Fibroblast of upper back skin (primary cell): ENCODE data around the gene UST.

ENCODE experiments used
- DNase-seq: peaks from one replicate; pipeline ENCODE4 v3.0.0-alpha.2; 2013

UST gene

DNA sequence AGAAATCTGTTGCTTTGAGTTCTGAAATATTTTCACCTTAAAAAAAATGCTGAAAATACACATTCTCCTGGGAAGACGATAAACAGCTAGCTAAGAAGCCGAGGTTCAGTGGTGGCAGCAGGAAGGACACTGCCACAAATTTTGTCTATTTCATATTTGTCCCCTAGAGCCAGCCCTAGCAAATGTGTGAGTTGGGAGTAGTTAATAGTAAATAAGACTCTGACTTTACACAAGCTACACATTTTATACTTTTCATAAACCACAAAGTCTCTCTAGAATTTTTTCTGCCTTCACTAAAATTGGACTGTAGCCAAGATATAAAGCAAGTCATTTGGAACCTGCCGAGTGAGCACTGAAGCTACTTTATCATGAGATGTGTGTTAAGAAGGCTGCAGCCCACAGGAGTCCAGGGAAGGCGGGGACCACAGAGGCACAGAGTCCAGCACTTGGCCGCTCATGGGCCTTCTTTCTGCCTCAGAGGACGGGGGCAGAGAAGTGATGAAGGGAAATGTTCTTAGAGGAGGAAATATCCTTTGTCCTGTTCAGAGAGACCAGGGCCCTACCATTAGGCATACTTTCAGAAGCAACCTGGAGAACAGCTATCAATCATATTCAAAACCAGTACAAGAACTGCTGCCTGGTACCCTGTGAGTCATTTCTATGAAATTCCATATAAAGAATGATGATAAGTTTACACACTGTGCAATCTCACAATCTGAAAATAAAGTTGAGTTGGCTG is 329.0 kb downstream of the UST start:
- DNase-seq, result peak; percentile 72

DNA sequence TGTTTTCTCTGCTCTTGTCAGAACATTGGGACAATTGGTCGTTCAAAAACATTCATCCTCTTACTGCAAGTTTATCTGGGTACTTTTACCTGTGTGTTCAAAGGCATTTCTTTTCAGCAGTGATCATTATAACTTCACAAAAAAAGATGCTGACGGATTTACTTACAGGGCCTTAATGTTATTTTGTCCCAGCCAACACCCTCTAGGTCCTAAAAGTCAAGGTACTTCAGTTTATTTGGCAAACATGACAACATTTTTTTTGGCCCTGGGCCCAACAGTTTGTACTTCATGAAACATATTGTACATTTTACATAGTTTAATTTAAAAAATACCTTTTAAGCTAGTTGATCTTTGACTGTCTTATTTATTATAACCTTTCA is 329.5 kb downstream of the UST start:
- DNase-seq, result no peak

DNA sequence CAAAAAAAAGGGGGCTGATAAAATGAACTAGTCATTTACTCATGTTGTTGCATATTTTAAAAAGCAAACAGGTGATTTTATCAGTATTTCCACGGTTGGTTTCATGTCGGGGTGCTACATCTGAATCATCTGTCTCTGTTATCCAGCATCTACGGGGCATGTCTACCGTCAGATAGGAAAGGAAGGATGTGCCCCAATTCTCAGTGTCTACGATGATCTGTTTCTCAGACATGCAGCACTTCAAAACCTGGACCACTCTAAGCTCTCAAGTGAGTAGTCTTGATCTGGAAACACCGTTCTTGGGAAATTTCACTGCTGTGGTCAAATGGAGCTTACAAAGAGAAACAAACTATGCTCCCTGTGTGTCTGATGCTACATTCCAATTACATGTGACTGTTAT is 330.4 kb downstream of the UST start:
- peak; percentile 91 for DNase-seq

DNA sequence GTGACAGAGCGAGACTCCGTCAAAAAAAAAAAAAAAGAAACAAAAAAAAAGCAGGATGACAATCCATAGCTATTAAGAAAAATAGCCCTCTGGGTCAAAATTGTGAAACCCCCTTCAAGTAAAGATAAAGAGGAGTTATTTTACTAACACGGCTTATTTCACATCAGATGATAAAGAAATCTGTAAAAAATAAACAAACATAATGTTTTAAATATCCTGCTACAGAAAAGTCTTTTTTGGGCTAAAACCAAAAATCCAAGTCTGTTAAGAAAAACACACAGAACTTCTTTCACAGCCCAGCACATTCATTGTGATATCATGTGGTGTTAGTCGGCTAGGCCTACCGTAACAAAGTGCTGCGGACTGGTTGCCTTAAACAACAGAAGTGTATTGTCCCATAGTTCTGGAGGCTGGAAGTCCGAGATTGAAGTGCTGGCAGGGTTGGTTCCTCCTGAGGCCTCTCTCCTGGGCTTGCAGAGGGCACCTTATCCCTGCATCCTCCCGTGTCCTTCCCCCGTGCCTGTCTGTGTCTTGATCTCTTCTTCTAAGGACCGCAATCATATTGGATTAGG is 331.5 kb downstream of the UST start:
- DNase-seq, result no peak

DNA sequence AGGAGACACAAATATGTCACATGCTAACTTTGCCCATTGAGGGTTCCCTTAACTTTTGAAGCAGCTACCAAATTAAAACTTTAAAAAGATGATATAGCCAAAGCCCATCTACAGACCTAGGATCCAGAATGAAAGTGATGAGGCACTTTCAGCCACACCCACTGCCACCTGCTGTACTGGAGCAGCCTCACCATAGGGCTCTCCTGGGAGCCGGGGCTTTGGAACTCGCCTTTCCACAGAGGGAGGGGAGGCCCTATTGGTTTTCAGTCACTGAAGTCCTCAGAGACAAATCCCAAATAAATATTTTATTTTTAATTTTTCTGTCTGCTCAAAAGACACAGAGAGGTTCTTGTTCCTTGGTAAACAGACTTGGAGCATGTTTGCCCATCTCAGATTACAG is 332.6 kb downstream of the UST start:
- no peak for DNase-seq

DNA sequence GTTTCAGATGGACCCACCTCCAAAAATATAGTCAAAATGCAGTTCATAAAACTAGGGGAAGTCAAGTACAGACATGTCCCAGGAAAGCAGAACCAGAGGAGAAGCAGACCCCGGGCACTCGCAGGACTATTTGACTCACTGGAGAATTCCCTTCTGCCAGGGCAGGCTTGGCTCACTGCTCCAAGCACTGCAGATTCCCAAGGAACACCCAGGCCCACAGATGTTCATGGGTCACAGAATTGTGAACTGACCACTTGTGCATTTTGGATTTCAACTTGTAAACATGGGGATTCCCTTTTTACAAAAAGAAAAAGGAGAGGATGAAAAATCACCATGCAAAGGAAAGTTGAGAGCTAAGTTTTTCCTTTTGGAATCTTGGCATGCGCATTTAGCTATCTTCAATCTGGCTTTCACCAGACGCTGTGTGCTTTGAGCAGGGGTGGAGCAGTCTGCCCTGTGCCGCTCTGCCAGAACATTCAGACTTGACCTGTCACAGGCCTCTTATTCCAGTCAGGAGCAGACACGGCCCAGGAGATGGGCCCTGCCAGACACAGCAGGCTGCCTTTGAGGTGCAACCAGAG is 333.2 kb downstream of the UST start:
- peak; percentile 32 for DNase-seq

DNA sequence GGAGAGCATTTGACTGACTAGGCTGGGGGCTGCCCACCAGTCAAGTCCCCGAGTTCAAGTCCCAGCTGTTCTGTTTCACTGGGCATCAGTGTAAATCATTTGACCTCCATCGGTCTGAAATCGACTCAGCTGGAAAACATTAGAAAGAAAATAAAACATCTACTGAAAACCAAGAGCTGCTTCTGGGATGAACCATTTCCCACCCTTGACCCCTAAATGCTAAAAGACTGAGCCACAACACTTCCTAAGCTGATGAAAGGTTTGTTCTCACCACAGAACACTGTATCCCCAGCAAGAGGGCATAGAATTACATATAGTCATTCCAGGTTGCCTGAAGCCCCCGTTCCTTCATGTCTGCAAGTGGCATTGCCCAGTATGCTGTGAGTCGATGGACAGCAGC is 333.7 kb downstream of the UST start:
- DNase-seq, result peak; percentile 88

DNA sequence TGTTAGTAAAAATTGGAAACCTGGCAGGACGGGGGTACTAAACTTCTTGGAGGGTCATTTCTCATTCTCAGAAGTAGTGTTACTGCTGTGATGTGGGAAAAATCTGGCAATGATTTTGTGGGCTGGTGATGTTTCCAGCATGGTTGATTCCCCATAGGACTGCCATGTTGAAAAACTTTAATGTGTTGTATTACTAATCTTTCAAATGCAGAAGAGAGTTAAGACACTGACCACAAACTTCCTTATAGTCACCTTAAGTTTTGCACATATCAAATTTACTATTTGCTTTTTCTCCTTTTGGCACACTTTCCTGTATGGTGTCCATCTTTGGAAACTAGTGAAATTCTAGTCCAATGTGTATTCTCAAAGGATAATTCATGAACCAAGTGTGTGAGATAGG is 334.5 kb downstream of the UST start:
- peak; percentile 73 for DNase-seq

DNA sequence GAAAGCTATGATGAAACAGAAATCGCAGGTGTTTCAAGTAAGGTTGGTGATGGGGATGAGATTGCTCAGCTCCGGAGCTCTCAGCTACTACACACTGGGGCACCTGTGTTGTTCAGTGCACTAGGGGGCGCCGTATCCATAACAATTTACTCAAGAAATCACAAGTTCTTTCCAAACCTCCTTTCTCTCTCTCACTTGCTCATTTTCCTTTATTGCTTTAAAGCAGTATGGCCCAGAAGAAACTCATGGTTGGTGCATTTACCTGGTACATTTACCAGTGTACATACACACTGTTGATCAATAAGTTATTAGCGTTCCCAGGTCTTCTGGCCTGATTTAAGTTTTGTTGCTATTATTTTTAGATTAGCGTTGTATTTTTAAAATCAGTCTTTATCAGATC is 335.5 kb downstream of the UST start:
- DNase-seq, result peak; percentile 73

DNA sequence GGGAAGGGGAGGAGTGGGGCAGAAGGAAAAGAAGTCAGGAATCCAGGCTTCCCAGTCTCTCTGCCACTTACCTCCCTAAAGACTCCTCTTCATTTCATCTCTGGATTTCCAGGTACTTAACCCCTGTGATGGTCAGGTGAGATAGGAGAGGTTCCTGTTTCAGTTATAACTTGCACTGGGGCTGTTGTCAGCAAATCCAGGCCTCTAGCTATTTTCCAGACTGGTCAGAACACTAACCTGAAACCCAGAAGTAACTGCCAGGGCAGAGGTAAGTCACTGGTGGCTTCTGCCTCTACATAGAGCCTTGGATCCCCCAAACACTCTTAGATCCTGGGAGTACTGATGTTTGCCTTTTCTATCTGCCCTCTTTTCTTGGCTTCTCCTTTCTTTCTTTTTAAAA is 337.2 kb downstream of the UST start:
- DNase-seq, result no peak

DNA sequence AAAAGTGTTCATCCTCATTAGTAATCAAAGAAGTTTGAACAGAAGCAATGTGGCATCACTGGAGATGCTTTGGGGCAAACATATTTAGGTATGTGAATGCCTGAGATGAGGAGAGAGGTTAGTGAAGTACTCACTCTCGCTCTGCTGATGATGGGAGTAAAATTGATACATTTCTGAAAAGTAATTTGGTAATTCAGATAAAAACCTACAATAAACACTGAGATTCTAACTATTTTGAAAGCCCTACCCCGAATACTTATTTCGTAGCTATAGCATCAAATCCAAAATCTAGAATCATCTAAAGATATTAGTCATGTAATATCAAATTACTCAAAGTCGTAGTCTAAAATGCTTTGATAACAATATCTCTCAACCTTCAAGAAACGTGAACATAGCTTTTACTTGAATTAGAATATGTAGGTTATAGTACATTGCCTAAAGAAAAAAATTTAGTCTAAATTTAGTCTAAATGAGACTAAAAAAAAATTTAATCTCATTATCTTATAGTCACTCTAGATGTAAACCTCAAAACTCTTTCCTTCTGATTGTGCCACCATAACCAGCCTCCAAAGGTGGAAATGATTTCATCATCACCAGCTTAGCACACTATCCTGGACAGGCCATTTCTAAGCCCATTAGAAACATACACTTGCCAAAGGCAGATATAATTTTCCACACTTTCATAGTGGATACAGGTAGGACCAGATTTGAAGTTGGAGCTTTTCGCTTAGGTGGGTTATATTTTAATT is 338.2 kb downstream of the UST start:
- DNase-seq, result no peak

DNA sequence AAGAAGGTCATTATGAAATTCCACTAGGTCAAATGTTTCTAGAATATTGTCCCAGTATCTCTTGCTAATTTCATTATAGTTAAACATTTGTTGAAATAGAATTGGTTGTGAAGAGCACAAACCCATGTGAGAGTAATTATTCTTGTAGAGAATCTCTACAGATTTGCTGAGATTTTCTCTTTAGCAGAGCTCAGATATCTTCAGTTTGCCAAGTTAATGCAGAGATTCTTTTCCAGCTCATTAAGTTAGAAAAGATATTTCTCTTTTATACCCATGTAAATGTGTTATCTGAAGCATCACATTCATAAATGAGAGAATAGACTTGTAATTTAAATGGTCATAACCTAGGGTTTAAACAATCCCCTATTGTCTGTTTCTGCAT is 338.7 kb downstream of the UST start:
- DNase-seq, result no peak

DNA sequence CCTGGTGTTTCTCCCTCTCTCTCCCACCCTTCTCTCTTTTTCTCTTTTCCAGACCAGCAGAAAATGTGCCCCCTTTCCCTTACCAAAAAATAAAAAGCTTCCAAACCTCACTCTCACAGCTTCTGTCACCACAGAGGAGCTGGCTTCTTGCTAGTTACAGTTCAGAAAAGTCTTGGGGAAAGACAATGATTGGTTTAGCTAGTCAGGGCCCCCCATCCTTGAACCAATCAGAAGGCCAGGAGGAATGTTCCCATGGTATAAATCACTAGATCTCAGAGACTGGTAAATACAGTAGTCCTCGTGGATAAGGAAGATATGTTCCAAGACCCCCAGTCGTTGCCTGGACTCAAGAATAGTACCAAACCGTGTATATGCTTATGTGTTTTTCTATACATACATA is 339.5 kb downstream of the UST start:
- DNase-seq, result no peak

DNA sequence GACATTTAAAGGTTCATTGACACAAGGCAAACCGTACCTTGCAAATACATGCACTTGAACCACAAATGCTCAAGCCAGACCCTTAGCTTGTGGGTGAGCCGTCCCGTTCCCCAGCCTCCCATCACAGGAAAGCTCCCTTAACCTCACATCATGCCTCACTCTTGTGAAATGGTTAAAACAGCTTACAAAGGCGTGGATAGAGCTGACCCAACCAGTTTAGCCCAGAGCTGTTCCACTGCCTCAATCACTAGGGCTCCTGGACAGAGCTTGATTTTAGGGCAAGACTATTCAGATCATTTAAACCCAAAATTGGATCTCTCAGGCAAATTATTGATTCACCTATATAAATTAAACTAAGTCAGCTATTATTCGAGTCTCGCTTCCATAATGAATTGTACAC is 341.1 kb downstream of the UST start:
- DNase-seq, result no peak

DNA sequence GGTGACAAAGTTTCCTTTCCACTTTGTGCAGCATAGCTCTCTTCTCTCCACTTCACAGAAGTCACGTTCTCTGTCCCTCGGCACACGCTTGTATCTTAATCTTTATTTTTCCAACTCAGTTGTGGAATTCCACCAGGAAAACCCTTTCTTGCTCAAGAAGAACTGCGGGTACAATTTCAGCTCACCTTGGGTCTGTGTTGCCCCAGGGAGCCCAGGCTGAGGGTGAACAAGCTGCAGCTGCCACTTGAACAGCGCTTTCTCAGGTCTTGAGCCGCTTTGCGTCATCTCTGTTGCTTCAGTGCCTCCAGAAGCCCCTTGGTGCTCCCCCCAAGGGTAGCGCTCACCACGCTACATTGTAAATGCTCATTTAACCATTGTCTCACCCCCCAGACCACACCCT is 341.5 kb downstream of the UST start:
- no peak for DNase-seq

DNA sequence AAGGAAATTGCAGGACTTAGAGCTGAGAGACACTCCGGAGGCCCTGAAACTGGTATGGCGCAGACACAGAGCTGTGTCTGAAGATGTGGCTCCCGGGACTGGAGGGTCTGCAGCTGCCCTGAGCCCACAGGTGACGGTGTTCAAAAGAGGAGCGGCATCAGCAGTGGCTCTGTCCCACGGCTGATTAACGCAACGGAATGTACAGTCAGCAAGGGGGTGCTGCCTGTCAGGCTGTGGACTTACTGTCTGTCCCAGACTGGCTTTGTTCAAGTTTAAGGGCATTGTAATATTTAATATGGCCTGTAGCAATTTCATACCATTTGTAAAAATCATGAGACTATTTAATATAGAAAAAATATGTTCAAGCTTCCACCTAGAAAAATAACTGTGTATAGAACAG is 342.7 kb downstream of the UST start:
- DNase-seq, result no peak

DNA sequence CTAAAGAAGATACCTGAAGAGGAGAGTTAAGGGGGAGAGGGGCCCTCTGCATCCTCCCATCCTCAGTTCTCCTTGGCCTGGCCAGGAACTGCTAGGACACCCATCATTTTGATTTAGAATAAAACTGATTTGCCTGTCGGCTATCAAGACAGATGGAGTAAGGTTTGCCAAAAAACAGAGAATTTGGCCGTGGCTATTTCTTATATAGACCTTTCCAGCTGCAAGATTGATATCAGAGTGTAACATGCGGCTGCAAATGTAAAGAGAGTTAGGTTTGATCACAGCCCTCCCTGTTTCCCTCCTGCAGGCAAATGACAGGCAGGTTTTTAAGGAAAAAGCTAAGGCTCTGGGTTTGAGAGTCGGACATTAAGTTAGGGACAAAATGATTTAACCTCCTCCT is 344.1 kb downstream of the UST start:
- DNase-seq, result no peak

DNA sequence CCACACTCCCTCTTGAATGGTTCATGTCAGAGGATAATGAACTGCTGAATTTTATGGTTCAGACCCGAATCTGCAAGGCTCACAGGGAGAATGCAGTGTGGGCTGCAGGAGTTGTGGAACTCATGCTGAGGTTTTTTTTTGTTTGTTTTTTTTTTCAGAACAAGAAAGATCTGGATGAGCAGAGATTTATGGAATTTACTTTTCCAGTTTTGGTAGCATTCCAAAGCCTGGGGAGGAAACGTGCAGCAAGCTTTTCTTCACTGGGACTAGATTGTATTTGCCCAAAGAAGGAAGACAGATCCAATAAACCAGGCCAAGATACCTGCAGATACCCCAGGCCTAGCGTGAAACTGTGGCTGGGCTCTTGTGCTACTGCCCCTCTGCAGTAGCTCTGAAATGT is 346.8 kb downstream of the UST start:
- DNase-seq, result peak; percentile 82

DNA sequence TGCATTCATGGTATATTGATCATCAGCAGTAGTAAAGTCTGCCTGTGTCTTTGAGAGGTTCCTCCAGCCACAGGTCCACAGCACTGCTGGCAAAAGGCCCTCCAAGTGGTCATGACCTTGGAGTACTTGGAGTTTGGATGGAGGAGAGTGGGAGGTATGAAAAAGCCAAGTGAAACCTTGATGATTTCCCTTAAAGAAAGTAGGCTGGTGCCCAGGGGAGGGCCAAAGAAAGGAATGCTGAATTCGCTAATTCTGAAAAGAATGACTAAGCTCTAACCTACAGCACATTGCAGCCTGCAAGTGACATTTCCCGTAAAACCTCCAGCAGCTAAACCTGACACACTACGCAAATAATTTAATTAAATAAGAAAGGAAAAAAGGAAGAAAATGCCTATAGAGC is 347.3 kb downstream of the UST start:
- DNase-seq, result peak; percentile 48

DNA sequence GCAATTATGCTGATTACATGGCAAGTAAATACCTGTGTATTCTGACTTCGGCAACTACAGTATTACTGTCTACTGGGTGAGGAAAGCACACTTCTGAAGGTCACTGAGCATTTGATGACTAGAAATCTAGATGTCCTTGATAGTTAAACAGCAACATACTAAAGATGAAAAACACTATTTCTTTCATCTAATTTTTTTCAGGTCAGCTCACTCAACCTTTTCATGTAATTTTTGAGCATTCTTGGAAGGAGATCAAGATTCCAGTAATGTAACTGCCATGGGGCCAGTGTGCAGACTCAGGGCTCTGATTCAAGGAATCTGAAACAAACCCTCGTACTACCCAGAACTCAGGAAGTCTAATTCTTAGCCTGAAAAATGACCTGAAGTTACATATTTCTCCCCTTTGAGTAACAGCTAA is 348.1 kb downstream of the UST start:
- peak; percentile 79 for DNase-seq

DNA sequence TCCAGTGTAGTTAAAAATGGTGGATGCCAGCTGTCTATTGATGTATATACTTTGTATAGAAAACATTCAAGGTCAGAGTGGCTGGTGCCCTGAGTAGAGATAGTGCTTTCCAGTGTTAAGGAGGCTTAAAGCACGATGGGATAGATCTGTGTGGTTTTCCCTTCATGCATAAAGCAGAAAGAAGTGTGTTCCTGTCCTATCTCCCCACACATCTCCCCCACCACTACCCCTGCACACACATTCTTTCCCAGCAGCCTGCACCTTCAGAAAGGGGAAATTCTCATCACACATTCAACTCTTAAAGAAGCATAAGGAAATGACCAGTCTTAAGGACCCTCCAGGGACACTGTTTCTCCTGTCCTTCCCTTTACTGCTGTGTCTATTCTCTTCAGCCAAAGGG is 349.0 kb downstream of the UST start:
- no peak for DNase-seq

DNA sequence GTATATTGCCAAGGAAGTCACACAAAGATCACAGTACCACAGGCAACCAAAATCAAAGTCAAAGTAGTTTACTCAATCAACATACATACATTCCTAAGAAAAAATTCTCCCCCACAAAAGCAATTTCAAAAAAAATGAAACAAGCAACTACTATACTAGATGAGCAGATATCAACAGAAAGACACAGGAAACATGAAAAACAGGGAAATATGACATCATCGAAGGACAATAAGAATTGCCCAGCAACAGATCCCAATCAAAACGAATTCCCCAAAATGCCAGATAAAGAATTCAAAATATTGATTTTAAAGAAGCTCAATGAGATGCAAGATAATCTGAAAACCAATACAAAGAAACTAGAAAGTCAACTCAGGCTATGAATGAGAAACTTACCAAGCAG is 351.0 kb downstream of the UST start:
- DNase-seq, result no peak

DNA sequence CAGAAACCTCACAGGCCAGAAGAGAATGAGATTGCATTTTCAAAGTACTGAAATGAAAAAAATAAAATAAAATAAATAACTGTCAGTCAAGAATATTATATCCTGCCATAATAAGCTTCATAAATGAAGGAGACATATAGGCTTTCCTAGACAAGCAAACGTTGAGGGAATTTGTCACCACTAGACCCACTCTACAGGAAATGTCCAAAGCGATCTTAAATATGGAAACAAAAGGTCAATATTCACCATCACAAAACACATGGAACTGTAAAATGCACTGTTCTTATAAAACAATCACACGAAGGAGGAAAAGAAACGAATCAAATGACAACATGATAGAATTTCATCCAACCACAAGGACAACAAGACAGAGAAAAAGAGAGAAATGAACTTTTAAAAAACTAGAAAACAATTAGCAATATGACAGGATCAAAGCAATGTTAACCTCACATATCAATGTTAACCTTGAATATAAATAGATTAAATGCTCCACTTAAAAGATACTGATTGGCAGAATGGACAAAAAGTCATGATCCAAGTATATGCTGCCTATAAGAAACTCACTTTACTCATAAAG is 352.0 kb downstream of the UST start:
- no peak for DNase-seq

DNA sequence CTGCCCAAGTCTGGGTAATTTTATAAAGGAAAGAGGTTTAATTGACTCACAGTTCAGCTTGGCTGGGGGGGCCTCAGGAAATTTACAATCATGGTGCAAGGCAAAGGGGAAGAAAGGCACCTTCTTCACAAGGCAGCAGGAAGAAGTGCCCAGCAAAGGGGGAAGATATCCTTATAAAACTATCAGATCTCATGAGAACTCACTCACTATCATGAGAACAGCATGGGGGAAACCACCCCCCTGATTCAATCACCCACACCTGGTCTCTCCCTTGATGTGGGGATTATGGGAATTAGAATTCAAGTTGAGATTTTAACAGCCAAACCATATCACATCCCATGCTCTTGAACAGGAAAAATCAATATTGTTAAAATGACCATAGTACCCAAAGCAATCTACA is 355.5 kb downstream of the UST start:
- no peak for DNase-seq
